HG03457 (cell line): ENCODE measurements around the gene PLEKHM2.
"Not testable (repeated sequence)": the region's sequence is repeated elsewhere in the genome, so short reads cannot be mapped to it uniquely, and the experiment has no call there.

Experiments
- ATAC-seq: cut with Tn5 transposase; IDR thresholded peaks from one replicate; pipeline ENCODE4 v1.9.1; 2021; ENCODE audit warnings: moderate number of reproducible peaks; ENCODE audit not compliant: unreplicated experiment

Gene PLEKHM2

GRCh38 chr1:15698201-15698600 is 14.1 kb downstream of the PLEKHM2 start:
- no peak for ATAC-seq

GRCh38 chr1:15699321-15699720 is 15.2 kb downstream of the PLEKHM2 start:
- not testable (repeated sequence) for ATAC-seq

- ATAC-seq: no peak
Observed at GRCh38 chr1:15700508-15700907, 16.4 kb downstream of the PLEKHM2 start.

- ATAC-seq: no peak
Observed at GRCh38 chr1:15701784-15702183, 17.7 kb downstream of the PLEKHM2 start.

- no peak for ATAC-seq
Observed at GRCh38 chr1:15702722-15703550, 18.8 kb downstream of the PLEKHM2 start.

GRCh38 chr1:15703562-15703961 is 19.4 kb downstream of the PLEKHM2 start:
- ATAC-seq: no peak

- no peak for ATAC-seq
Observed at GRCh38 chr1:15704526-15705183, 20.5 kb downstream of the PLEKHM2 start.

- no peak for ATAC-seq
Observed at GRCh38 chr1:15705184-15705566, 21.1 kb downstream of the PLEKHM2 start.

- no peak for ATAC-seq
Observed at GRCh38 chr1:15706751-15707150, 22.6 kb downstream of the PLEKHM2 start.

- ATAC-seq: no peak
Observed at GRCh38 chr1:15707239-15707925, 23.3 kb downstream of the PLEKHM2 start.

GRCh38 chr1:15708486-15709137 is 24.5 kb downstream of the PLEKHM2 start:
- ATAC-seq: no peak

- ATAC-seq: no peak
Observed at GRCh38 chr1:15709226-15709625, 25.1 kb downstream of the PLEKHM2 start.

- no peak for ATAC-seq
Observed at GRCh38 chr1:15712168-15712567, 28.0 kb downstream of the PLEKHM2 start.

GRCh38 chr1:15714406-15715136 is 30.5 kb downstream of the PLEKHM2 start:
- ATAC-seq: no peak

- ATAC-seq: no peak
Observed at GRCh38 chr1:15717418-15718125, 33.5 kb downstream of the PLEKHM2 start.

- no peak for ATAC-seq
Observed at GRCh38 chr1:15718199-15718601, 34.1 kb downstream of the PLEKHM2 start.

GRCh38 chr1:15719381-15720120 is 35.4 kb downstream of the PLEKHM2 start:
- no peak for ATAC-seq

- no peak for ATAC-seq
Observed at GRCh38 chr1:15720861-15721260, 36.7 kb downstream of the PLEKHM2 start.

- ATAC-seq: no peak
Observed at GRCh38 chr1:15722411-15722810, 38.3 kb downstream of the PLEKHM2 start.
